Measurements from ENCODE around the gene DENND1B. TPM values are rescaled to one million over a fixed set of nuclear protein-coding genes. Genes with fewer than 3 reads are reported as not detected.

The DENND1B gene
- total RNA-seq, 1 donor from 2014 or later, result 10.2 TPM

DNA sequence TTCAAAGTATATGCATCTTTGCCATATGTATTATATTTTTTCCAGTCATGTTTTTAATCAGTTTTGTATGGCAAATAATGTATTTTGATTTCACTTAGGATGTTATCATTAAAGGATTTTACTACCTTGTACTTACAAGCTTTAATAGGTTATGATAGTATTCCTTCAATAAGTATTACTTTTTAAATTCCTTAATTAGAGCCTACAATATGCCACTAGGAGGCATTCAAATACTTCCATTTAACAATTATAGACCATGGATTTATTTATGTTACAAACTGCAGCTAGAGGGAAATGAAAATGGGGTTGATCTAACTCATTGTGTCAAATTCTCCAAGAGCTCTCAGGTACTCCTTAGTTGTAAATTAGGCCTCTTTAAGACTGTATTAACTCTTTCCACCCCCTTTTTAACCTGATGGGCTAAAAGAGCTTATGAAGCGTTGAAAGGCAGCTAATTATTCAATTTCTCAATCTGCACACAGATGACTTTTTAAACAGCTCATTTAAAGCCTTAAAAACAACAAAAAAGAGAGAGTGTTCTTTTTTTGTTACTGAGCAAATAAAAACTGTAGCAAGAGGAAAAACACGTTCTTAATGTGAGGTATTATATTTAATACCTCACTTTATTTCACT, 156.2 kb downstream of the DENND1B start:
- Mint-ChIP-seq H3K4me1 (ENCODE audit: unreplicated experiment) (peaks cover 3% of the 10 kb centered on the region), H3K4me3 (ENCODE audit: unreplicated experiment) (no peak overlapping the region), H3K27ac (ENCODE audit: unreplicated experiment) (no peak overlapping the region), H3K36me3 (ENCODE audit: unreplicated experiment) (no peaks in the 10 kb centered on the region), H3K27me3 (ENCODE audit: unreplicated experiment) (no peaks in the 10 kb centered on the region), H3K9me3 (ENCODE audit: unreplicated experiment) (peaks cover 3% of the 10 kb centered on the region)
- no peak for DNase-seq (ENCODE audit: extremely low spot score, unreplicated experiment)
- TF ChIP-seq, protein P1, sequence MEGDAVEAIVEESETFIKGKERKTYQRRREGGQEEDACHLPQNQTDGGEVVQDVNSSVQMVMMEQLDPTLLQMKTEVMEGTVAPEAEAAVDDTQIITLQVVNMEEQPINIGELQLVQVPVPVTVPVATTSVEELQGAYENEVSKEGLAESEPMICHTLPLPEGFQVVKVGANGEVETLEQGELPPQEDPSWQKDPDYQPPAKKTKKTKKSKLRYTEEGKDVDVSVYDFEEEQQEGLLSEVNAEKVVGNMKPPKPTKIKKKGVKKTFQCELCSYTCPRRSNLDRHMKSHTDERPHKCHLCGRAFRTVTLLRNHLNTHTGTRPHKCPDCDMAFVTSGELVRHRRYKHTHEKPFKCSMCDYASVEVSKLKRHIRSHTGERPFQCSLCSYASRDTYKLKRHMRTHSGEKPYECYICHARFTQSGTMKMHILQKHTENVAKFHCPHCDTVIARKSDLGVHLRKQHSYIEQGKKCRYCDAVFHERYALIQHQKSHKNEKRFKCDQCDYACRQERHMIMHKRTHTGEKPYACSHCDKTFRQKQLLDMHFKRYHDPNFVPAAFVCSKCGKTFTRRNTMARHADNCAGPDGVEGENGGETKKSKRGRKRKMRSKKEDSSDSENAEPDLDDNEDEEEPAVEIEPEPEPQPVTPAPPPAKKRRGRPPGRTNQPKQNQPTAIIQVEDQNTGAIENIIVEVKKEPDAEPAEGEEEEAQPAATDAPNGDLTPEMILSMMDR (IDR thresholded peaks at IDR 0.05), result peak; percentile 54

GRCh38 chr1:197618061-197618460, 157.2 kb downstream of the DENND1B start:
- TF ChIP-seq, protein P1 (IDR thresholded peaks at IDR 0.05), result no peak
- no peaks in the 10 kb centered on the region for H3K27me3 Mint-ChIP-seq (ENCODE audit: unreplicated experiment)
- peaks cover 3% of the 10 kb centered on the region for H3K4me1 Mint-ChIP-seq (ENCODE audit: unreplicated experiment)
- DNase-seq (ENCODE audit: extremely low spot score, unreplicated experiment), result no peak
- H3K36me3 Mint-ChIP-seq (ENCODE audit: unreplicated experiment), result peaks cover 6% of the 10 kb centered on the region
- no peak overlapping the region for H3K4me3 Mint-ChIP-seq (ENCODE audit: unreplicated experiment)
- no peak overlapping the region for H3K27ac Mint-ChIP-seq (ENCODE audit: unreplicated experiment)
- no peaks in the 10 kb centered on the region for H3K9me3 Mint-ChIP-seq (ENCODE audit: unreplicated experiment)

DNA sequence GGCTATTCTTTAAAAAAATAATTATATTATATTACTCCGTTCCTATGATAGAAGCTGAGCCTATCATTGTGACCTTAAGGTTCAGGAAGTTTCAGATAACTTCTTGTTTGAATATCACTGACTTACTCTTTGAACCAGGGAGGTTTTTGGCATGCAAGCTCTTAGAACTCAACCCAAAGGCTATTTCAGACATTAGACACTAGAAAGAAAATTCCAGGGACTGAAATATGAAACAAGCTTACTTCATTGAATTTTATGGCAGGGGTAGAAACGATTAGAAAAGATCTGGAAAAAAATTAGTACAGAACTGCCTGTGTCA, 159.6 kb downstream of the DENND1B start:
- H3K4me1 Mint-ChIP-seq (ENCODE audit: unreplicated experiment), result peaks cover 3% of the 10 kb centered on the region
- no peaks in the 10 kb centered on the region for H3K9me3 Mint-ChIP-seq (ENCODE audit: unreplicated experiment)
- H3K4me3 Mint-ChIP-seq (ENCODE audit: unreplicated experiment), result no peak overlapping the region
- TF ChIP-seq, protein P1 (IDR thresholded peaks at IDR 0.05), result no peak
- peaks cover 6% of the 10 kb centered on the region for H3K36me3 Mint-ChIP-seq (ENCODE audit: unreplicated experiment)
- H3K27ac Mint-ChIP-seq (ENCODE audit: unreplicated experiment), result no peak overlapping the region
- no peaks in the 10 kb centered on the region for H3K27me3 Mint-ChIP-seq (ENCODE audit: unreplicated experiment)
- DNase-seq (ENCODE audit: extremely low spot score, unreplicated experiment), result no peak

DNA sequence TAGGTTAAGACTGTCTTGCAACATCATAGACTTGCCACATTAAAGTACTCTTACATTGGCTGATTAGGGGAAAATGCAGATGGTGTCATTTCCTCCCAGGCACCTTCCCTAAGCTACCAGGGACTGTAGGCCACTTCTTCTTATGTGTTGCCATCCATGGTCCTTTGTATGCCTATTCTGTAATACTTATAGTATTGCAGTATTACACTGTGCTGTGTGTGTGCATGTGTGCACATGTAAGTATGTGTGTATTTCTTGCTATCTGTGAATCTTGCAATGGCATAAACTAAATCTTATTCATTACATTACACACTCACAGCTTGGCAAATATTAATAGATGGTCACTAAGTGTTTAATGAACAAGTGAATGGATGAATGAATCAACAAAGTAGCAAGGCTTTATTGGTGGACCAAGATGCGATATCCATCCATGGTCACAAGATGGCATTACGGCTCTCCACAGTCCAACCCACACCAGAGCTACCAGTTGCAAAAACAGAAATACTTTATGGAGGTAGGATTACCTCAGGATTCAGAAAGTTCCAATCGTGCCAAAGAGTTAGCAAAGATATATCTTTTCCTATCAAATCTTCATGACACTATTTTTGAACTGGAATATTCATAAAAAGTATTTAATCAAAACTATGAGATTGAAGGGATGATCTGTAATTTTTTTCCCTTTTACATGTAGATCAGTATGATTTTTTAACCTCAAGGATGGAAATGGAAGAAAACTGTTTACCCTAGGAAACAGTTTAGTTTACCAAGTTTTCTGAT, 160.2 kb downstream of the DENND1B start:
- no peak overlapping the region for H3K27ac Mint-ChIP-seq (ENCODE audit: unreplicated experiment)
- no peaks in the 10 kb centered on the region for H3K27me3 Mint-ChIP-seq (ENCODE audit: unreplicated experiment)
- no peak for DNase-seq (ENCODE audit: extremely low spot score, unreplicated experiment)
- TF ChIP-seq, protein P1 (IDR thresholded peaks at IDR 0.05), result peak; percentile 78
- no peaks in the 10 kb centered on the region for H3K9me3 Mint-ChIP-seq (ENCODE audit: unreplicated experiment)
- peaks cover 6% of the 10 kb centered on the region for H3K36me3 Mint-ChIP-seq (ENCODE audit: unreplicated experiment)
- H3K4me3 Mint-ChIP-seq (ENCODE audit: unreplicated experiment), result no peak overlapping the region
- peaks cover 3% of the 10 kb centered on the region for H3K4me1 Mint-ChIP-seq (ENCODE audit: unreplicated experiment)

DNA sequence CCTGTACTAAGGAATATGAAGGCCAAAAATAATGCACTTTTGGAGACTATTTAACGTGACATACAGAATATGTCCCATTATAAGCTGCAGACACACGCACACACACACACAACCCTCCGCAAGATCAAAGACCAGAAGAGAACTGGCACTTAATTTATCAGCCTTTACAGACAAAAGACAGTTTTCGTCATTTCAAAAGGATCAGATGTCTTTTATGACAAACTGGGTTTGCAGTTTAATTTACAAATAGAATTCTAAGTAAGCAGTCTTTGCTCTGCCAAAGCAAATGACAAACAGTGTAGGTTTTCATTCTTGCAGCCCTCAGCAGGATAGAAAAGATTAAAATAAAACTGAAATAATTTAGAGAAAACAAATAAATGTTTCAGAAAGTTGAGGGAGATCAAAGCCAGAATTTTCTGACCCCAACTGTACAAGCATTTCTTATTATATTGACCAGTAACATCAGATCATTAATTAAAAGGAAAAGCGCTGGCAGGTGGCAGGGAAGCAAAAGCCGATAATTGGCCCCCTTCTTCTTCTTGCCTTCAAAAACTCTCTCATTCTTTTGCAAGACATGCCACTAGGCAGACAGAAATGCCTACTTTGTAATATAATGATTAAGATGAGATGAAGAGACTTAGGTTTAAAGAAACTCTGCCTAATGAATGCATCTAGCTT, 169.0 kb downstream of the DENND1B start:
- no peaks in the 10 kb centered on the region for H3K9me3 Mint-ChIP-seq (ENCODE audit: unreplicated experiment)
- H3K27me3 Mint-ChIP-seq (ENCODE audit: unreplicated experiment), result no peaks in the 10 kb centered on the region
- no peak overlapping the region for H3K4me3 Mint-ChIP-seq (ENCODE audit: unreplicated experiment)
- no peaks in the 10 kb centered on the region for H3K36me3 Mint-ChIP-seq (ENCODE audit: unreplicated experiment)
- no peak overlapping the region for H3K27ac Mint-ChIP-seq (ENCODE audit: unreplicated experiment)
- no peaks in the 10 kb centered on the region for H3K4me1 Mint-ChIP-seq (ENCODE audit: unreplicated experiment)
- TF ChIP-seq, protein P1 (IDR thresholded peaks at IDR 0.05), result no peak
- DNase-seq (ENCODE audit: extremely low spot score, unreplicated experiment), result no peak
